ENCODE measurements around the gene CDK8. TPM values are rescaled to one million over a fixed set of nuclear protein-coding genes. Genes with fewer than 3 reads are reported as not detected.

Gene CDK8
- total RNA-seq (2022; extraction: Qiagen RNA extraction; ENCODE audit: low read depth): 9.5 to 14.6 TPM (median 12.4 TPM) in 5 replicates

DNA sequence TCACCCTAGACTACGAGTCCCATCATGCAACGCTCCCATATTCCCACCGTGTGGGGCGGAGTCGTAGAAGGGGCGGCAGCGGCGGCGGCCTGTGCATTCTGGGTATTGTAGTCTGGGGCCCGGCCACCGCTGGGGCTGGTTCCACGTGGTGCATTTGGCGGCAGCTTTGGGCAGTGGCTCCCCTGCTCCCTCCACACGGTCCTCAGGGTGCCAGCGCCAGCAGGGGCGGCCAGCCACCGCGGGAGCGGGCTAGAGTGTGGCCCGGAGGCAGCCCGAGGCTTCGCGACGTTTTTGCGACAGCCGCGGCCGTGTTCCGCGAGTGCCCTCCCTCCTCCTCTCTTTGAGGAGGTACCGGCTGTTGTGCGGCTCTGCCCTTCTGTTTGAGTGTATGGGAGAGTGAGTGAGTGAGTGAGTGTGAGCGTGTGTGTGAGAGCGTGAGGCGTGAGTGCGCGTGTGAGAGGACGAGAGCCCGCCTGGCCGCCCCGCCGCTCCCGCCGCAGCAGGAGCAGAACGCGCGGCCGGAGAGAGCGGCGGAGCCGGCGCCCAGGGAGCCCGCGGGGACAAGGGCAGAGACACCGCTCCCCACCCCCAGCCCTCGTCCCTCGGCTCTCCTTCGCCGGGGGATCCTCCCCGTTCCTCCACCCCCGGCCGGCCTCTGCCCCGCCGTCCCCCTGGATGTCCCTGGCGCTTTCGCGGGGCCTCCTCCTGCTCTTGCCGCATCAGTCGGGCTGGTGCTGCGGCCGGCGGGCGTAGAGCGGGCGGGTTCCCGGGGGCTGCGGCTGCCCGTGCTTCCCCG, at the start of gene CDK8:
Gene CDK8 (plus strand): TSS at position 343 of the 796 bp plus-strand sequence. CDS start 513 bp downstream, outside the sequence.

DNA sequence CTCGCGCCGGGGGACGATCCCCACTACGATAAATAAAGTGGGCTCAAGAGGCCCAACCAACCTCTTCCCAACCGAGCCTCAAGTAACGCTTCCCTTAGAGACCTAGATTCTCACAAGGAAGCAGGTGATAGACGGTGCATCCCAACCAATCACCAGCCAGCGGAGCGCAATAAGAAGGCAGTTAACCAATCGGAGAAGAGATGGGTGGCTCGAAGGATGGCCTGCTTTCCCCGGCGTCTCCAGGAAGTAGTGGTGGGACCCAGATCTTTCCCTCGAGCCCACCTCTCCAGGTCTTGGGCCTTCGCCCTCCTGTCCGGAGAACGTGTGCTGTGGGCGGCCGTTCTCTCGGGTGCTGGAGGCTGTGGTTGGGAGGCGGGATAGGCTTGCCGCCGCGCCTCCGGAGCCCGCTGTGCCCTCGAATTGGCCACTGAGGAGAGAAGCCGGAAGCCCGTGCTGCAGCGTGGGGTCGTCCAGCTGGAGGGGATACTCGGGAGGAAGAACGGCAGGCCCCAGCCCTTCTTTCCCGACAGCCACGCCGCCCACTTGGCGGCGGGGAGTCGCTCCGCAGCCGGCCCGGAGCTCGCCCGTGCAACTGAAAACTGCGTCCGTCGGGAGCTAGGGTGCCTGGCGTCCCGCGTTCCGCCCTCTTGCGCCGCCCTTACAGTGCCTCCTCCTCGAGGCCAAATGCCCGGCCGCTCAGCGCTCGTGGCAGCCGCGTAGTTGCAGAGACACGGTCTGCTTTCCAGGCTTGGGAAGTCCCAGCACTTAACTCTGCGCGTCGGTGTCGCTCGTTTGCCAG, 32.0 kb upstream of the CDK8 start, which contains the start of gene RNF6:
Gene RNF6 (minus strand): TSS at position 594 of the 799 bp plus-strand sequence. CDS start 2,665 bp downstream, outside the sequence.

Other genes with a start within 250 kb of the CDK8 start
- not detected in 5 replicates for gene SHISA2, start 202.1 kb upstream of the CDK8 start, total RNA-seq (2022; extraction: Qiagen RNA extraction; ENCODE audit: low read depth)
- 25.3 to 34.4 TPM (median 25.5 TPM) in 5 replicates for gene RNF6, start 31.8 kb upstream of the CDK8 start, total RNA-seq (2022; extraction: Qiagen RNA extraction; ENCODE audit: low read depth)